ENCODE results near the gene PHLDA3.

DNA sequence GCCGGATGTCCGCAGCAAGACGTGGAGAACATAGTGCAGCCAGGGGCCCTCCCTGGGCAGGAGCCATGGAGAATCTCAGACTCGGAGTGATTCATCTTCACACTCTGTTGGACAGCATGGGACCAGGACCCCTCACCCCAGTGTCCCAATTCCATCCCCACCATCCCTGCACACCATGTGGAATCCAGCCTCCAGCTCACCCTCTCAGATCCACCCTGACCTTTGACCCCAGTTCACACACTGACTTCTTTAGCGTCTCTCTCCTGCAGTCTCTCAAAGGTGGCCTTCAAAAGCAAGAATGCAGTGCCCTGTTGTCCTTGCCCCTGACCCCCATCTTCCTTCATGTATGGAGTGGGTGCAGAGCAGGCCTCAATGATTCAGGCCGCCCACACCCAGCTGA, 45.3 kb downstream of the PHLDA3 start:
- TF ChIP-seq POLR2A (IDR thresholded peaks at IDR 0.05) = no peak
- TF ChIP-seq, protein P1, sequence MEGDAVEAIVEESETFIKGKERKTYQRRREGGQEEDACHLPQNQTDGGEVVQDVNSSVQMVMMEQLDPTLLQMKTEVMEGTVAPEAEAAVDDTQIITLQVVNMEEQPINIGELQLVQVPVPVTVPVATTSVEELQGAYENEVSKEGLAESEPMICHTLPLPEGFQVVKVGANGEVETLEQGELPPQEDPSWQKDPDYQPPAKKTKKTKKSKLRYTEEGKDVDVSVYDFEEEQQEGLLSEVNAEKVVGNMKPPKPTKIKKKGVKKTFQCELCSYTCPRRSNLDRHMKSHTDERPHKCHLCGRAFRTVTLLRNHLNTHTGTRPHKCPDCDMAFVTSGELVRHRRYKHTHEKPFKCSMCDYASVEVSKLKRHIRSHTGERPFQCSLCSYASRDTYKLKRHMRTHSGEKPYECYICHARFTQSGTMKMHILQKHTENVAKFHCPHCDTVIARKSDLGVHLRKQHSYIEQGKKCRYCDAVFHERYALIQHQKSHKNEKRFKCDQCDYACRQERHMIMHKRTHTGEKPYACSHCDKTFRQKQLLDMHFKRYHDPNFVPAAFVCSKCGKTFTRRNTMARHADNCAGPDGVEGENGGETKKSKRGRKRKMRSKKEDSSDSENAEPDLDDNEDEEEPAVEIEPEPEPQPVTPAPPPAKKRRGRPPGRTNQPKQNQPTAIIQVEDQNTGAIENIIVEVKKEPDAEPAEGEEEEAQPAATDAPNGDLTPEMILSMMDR (IDR thresholded peaks at IDR 0.05 in 4 of 5, conservative IDR thresholded peaks at IDR 0.05 in 1 of 5) = no peak
